Brain microvascular endothelial cell (primary cell): Measurements from ENCODE around the gene ACSBG1.

Source experiments
- DNase-seq: peaks from one replicate; pipeline ENCODE4 v3.0.0-alpha.2; 2020
- H3K27ac ChIP-seq: fragments of 250-450 bp; sonication (Bioruptor Pico); 2 replicates; pipeline ENCODE4 v1.5.1; 2020; ENCODE audit warnings: mild to moderate bottlenecking, moderate library complexity
- H3K27me3 ChIP-seq: fragments of 250-450 bp; sonication (Bioruptor Pico); replicated peaks from 2 replicates; pipeline ENCODE4 v1.5.1; 2020; ENCODE audit warnings: mild to moderate bottlenecking
- H3K36me3 ChIP-seq: fragments of 250-450 bp; sonication (Bioruptor Pico); replicated peaks from 2 replicates; pipeline ENCODE4 v1.5.1; 2020; ENCODE audit warnings: mild to moderate bottlenecking
- H3K4me3 ChIP-seq: 2 replicates; pipeline ENCODE4 v1.5.1; 2011; ENCODE audit warnings: low read depth, mild to moderate bottlenecking, control low read depth, low read length, moderate library complexity
- CTCF ChIP-seq: IDR thresholded peaks from 2 replicates; pipeline ENCODE4 v1.5.1; 2011; ENCODE audit warnings: low read depth, mild to moderate bottlenecking, moderate library complexity, low read length, control low read depth, inconsistent platforms; ENCODE audit errors: missing control alignments
- in situ Hi-C: cut with HindIII; loops from 2 replicates; pipeline ENCODE4 v1.10.0; 2017; ENCODE audit warnings: low sequenced_read_pairs, low pct_ligation_motif_present

ACSBG1 gene

GRCh38 chr15:78170848-78171773, 63.3 kb downstream of the ACSBG1 start:
- in situ Hi-C loops = no loop called here
- no peak for DNase-seq
- Histone ChIP-seq H3K27me3 (no peaks in the 10 kb centered on the region), H3K4me3 (no peak overlapping the region), H3K36me3 (peaks cover 25% of the 10 kb centered on the region), H3K27ac (no peak overlapping the region)
- no peak for TF ChIP-seq CTCF

- no peak for TF ChIP-seq CTCF
- H3K4me3 ChIP-seq = no peak overlapping the region
- no peaks in the 10 kb centered on the region for H3K27me3 ChIP-seq
- in situ Hi-C loops = no loop called here
- no peak overlapping the region for H3K27ac ChIP-seq
- H3K36me3 ChIP-seq = peaks cover 36% of the 10 kb centered on the region
- DNase-seq = no peak
Observed at GRCh38 chr15:78168608-78169007, 65.8 kb downstream of the ACSBG1 start.

- Histone ChIP-seq H3K27me3 (no peaks in the 10 kb centered on the region), H3K36me3 (peaks cover 36% of the 10 kb centered on the region), H3K4me3 (no peak overlapping the region), H3K27ac (no peak overlapping the region)
- TF ChIP-seq CTCF = no peak
- in situ Hi-C loops = no loop called here
- no peak for DNase-seq
Observed at GRCh38 chr15:78167227-78167888, 67.0 kb downstream of the ACSBG1 start.

- in situ Hi-C loops = no loop called here
- no peaks in the 10 kb centered on the region for H3K27me3 ChIP-seq
- no peak for TF ChIP-seq CTCF
- H3K36me3 ChIP-seq = peaks cover 31% of the 10 kb centered on the region
- no peak overlapping the region for H3K4me3 ChIP-seq
- H3K27ac ChIP-seq = no peak overlapping the region
- no peak for DNase-seq
Observed at GRCh38 chr15:78164010-78164409, 70.4 kb downstream of the ACSBG1 start.

- Histone ChIP-seq H3K4me3 (no peak overlapping the region), H3K27me3 (no peaks in the 10 kb centered on the region), H3K36me3 (peaks cover 24% of the 10 kb centered on the region), H3K27ac (no peak overlapping the region)
- no peak for TF ChIP-seq CTCF
- in situ Hi-C loops = no loop called here
- no peak for DNase-seq
Observed at GRCh38 chr15:78162038-78162437, 72.3 kb downstream of the ACSBG1 start.
